H1 (cell line): ENCODE measurements around the gene POU2F1. TPM values are rescaled to one million over a fixed set of nuclear protein-coding genes. Genes with fewer than 3 reads are reported as not detected.

Experiments
- CTCF ChIA-PET: fragments of 300-600 bp; sonication (Branson Sonifier 250); formaldehyde crosslinking; loops from one replicate; lab custom pipeline; 2021; ENCODE audit not compliant: partially characterized antibody; lab: Charles Lee
- POLR2A ChIA-PET: fragments of 300-600 bp; sonication (Branson Sonifier 250); formaldehyde crosslinking; loops from one replicate; lab custom pipeline; 2021; ENCODE audit warnings: inconsistent platforms; ENCODE audit not compliant: partially characterized antibody; lab: Charles Lee
- DNase-seq, 2 experiments: peaks; one replicate each; pipeline versions ENCODE4 v3.0.0 to v3.0.0-alpha.2; 2010 to 2022; ENCODE audit warnings: low spot score in 2 of 2, low read depth in 1 of 2, mixed read lengths in 1 of 2
- FAIRE-seq: peaks from 2 replicates; lab custom pipeline; 2011; peaks lifted over from hg19 to GRCh38; lab: Jason Lieb, UNC
- H2AFZ ChIP-seq: 2 replicates; pipeline ENCODE4 v1.8.1; 2012; ENCODE audit warnings: low read length, inconsistent platforms
- H2AK5ac ChIP-seq: 2 replicates; pipeline ENCODE4 v1.6.1; 2013; ENCODE audit warnings: low read depth, low read length
- H2BK120ac ChIP-seq: replicated peaks from 2 replicates; pipeline ENCODE3; 2013; ENCODE audit warnings: low read depth, low read length, inconsistent platforms
- H2BK12ac ChIP-seq: 2 replicates; pipeline ENCODE4 v1.6.1; 2013; ENCODE audit warnings: low read depth, low read length
- H2BK15ac ChIP-seq: 2 replicates; pipeline ENCODE4 v1.6.1; 2013; ENCODE audit warnings: low read length
- H2BK20ac ChIP-seq: 2 replicates; pipeline ENCODE4 v1.6.1; 2013; ENCODE audit warnings: low read length
- H2BK5ac ChIP-seq: 2 replicates; pipeline ENCODE4 v1.6.1; 2013; ENCODE audit warnings: low read depth, low read length
- H3K14ac ChIP-seq: 2 replicates; pipeline ENCODE4 v1.6.1; 2013; ENCODE audit warnings: inconsistent platforms; ENCODE audit not compliant: insufficient read length
- H3K18ac ChIP-seq: 2 replicates; pipeline ENCODE4 v1.6.1; 2013; ENCODE audit warnings: low read length; ENCODE audit errors: extremely low read depth
- H3K23ac ChIP-seq: 2 replicates; pipeline ENCODE4 v1.6.1; 2013; ENCODE audit warnings: inconsistent platforms; ENCODE audit not compliant: insufficient read length
- H3K23me2 ChIP-seq: 2 replicates; pipeline ENCODE4 v1.6.1; 2013; ENCODE audit warnings: low read depth, low read length
- H3K27ac ChIP-seq: 2 replicates; pipeline ENCODE4 v1.6.1; 2011; ENCODE audit warnings: low read depth, low read length, inconsistent platforms
- H3K27me3 ChIP-seq, 4 experiments: replicated peaks in 1 of 4; 1 replicate in 1 of 4; 2 replicates in 3 of 4; pipeline versions ENCODE4 v1.6.1 to v1.8.1; 2011 to 2013; ENCODE audit warnings: low read length in 3 of 4, mild to moderate bottlenecking in 3 of 4, inconsistent platforms in 2 of 4, mixed read lengths in 2 of 4, moderate library complexity in 1 of 4; ENCODE audit not compliant: control insufficient read depth in 3 of 4, insufficient read depth in 3 of 4; ENCODE audit errors: extremely low read depth in 1 of 4
- H3K36me3 ChIP-seq, 4 experiments: 2 replicates each; pipeline versions ENCODE4 v1.6.1 to v1.8.1; 2011 to 2013; ENCODE audit warnings: mild to moderate bottlenecking in 4 of 4, low read length in 3 of 4, moderate library complexity in 2 of 4, control low read depth in 1 of 4, inconsistent platforms in 1 of 4; ENCODE audit not compliant: insufficient read depth in 4 of 4, control insufficient read depth in 2 of 4
- H3K4ac ChIP-seq: replicated peaks from 2 replicates; pipeline ENCODE3; 2013; ENCODE audit warnings: low read length, low read depth, mixed read lengths, inconsistent platforms; ENCODE audit not compliant: insufficient read length
- H3K4me1 ChIP-seq, 4 experiments: replicated peaks in 1 of 4; 1 replicate in 1 of 4; 2 replicates in 3 of 4; pipeline versions ENCODE4 v1.6.1 to v1.8.1; 2011 to 2013; ENCODE audit warnings: low read length in 3 of 4, inconsistent platforms in 2 of 4, mixed read lengths in 1 of 4; ENCODE audit not compliant: insufficient read depth in 4 of 4, control insufficient read depth in 3 of 4
- H3K4me2 ChIP-seq, 2 experiments: 2 replicates each; pipeline versions ENCODE4 v1.6.1 to v1.8.1; 2011 to 2013; ENCODE audit warnings: low read depth in 2 of 2, low read length in 2 of 2, control low read depth in 1 of 2, inconsistent platforms in 1 of 2, mild to moderate bottlenecking in 1 of 2; ENCODE audit not compliant: insufficient read depth in 1 of 2
- H3K4me3 ChIP-seq, 4 experiments: fragments of 200-600, 300-600 bp in 1 of 4; sonication (generic), shearing (Covaris generic), sonication (Bioruptor Twin) in 1 of 4; 2 replicates each; pipeline versions ENCODE4 v1.5.1 to v1.8.1; 2011 to 2016; ENCODE audit warnings: low read length in 4 of 4, low read depth in 3 of 4, control low read depth in 2 of 4, inconsistent platforms in 2 of 4, mild to moderate bottlenecking in 2 of 4, mixed read lengths in 1 of 4, moderate library complexity in 1 of 4; ENCODE audit not compliant: insufficient read depth in 2 of 4; ENCODE audit errors: extremely low read depth in 1 of 4
- H3K56ac ChIP-seq: replicated peaks from 2 replicates; pipeline ENCODE3; 2013; ENCODE audit warnings: low read depth, mild to moderate bottlenecking, mixed read lengths, low read length, inconsistent platforms; ENCODE audit not compliant: insufficient read length
- H3K79me1 ChIP-seq: 2 replicates; pipeline ENCODE4 v1.6.1; 2013; ENCODE audit warnings: low read depth, low read length, control low read depth
- H3K79me2 ChIP-seq, 2 experiments: 2 replicates each; pipeline versions ENCODE4 v1.6.1 to v1.8.1; 2012 to 2013; ENCODE audit warnings: low read length in 2 of 2, mild to moderate bottlenecking in 2 of 2, inconsistent platforms in 1 of 2; ENCODE audit not compliant: insufficient read depth in 2 of 2, control insufficient read depth in 1 of 2
- H3K9ac ChIP-seq, 4 experiments: replicated peaks in 1 of 4; 1 replicate in 1 of 4; 2 replicates in 3 of 4; pipeline versions ENCODE4 v1.6.1 to v1.8.1; 2011 to 2013; ENCODE audit warnings: low read depth in 3 of 4, low read length in 3 of 4, control low read depth in 2 of 4, mild to moderate bottlenecking in 2 of 4, moderate library complexity in 2 of 4, inconsistent platforms in 1 of 4; ENCODE audit errors: extremely low read depth in 1 of 4
- H3K9me3 ChIP-seq, 2 experiments: 2 replicates each; pipeline versions ENCODE4 v1.6.1 to v1.8.1; 2012 to 2013; ENCODE audit warnings: mild to moderate bottlenecking in 2 of 2, moderate library complexity in 2 of 2, control low read depth in 1 of 2, inconsistent platforms in 1 of 2, low read depth in 1 of 2, low read length in 1 of 2, mixed read lengths in 1 of 2; ENCODE audit not compliant: insufficient read depth in 2 of 2
- H4K20me1 ChIP-seq, 2 experiments: replicated peaks in 1 of 2; 2 replicates each; pipeline versions ENCODE3 to v1.8.1; 2011 to 2013; ENCODE audit warnings: inconsistent platforms in 2 of 2, low read length in 2 of 2, mild to moderate bottlenecking in 1 of 2; ENCODE audit not compliant: insufficient read depth in 2 of 2, control insufficient read depth in 1 of 2
- H4K5ac ChIP-seq: 2 replicates; pipeline ENCODE4 v1.6.1; 2013; ENCODE audit warnings: low read length, low read depth, mixed read lengths, inconsistent platforms; ENCODE audit not compliant: insufficient read length
- H4K8ac ChIP-seq: 2 replicates; pipeline ENCODE4 v1.8.0; 2013; ENCODE audit warnings: mild to moderate bottlenecking, moderate library complexity, low read length, inconsistent platforms; ENCODE audit not compliant: insufficient read depth; ENCODE audit errors: extremely low read depth
- H4K91ac ChIP-seq: replicated peaks from 2 replicates; pipeline ENCODE3; 2013; ENCODE audit warnings: low read length, mixed read lengths, inconsistent platforms; ENCODE audit not compliant: insufficient read length
- ATF3 ChIP-seq: IDR thresholded peaks from 2 replicates; pipeline ENCODE4 v1.6.1; 2011; ENCODE audit warnings: low read depth, mild to moderate bottlenecking, low read length; ENCODE audit not compliant: insufficient read depth
- CTCF ChIP-seq, 3 experiments: IDR thresholded peaks; 1 replicate in 2 of 3; 2 replicates in 1 of 3; pipeline versions ENCODE4 v1.5.1 to v1.6.1; 2011; ENCODE audit warnings: low read length in 3 of 3, mild to moderate bottlenecking in 3 of 3, inconsistent platforms in 2 of 3, low read depth in 1 of 3, moderate library complexity in 1 of 3; ENCODE audit not compliant: insufficient read depth in 1 of 3; ENCODE audit errors: control extremely low read depth in 1 of 3
- EZH2 ChIP-seq: fragments of 200-600 bp; sonication (generic); IDR thresholded peaks from 2 replicates; pipeline ENCODE4 v1.7.1; 2012; ENCODE audit warnings: low read depth, mild to moderate bottlenecking, moderate library complexity, low read length, inconsistent platforms; ENCODE audit not compliant: severe bottlenecking
- JUN ChIP-seq: IDR thresholded peaks from 2 replicates; pipeline ENCODE4 v1.6.1; 2011; ENCODE audit warnings: low read depth, mild to moderate bottlenecking, improper control_type of control experiment, low read length
- MAX ChIP-seq: IDR thresholded peaks from 2 replicates; pipeline ENCODE4 v1.6.1; 2012; ENCODE audit warnings: inconsistent platforms
- RAD21 ChIP-seq, 2 experiments: IDR thresholded peaks in 1 of 2; conservative IDR thresholded peaks in 1 of 2; 2 replicates each; pipeline ENCODE4 v1.6.1; 2011; ENCODE audit warnings: low read depth in 2 of 2, low read length in 2 of 2, improper control_type of control experiment in 1 of 2, inconsistent platforms in 1 of 2, mild to moderate bottlenecking in 1 of 2, moderate library complexity in 1 of 2
- SIN3A ChIP-seq, 2 experiments: IDR thresholded peaks in 1 of 2; conservative IDR thresholded peaks in 1 of 2; 2 replicates each; pipeline ENCODE4 v1.6.1; 2011 to 2012; ENCODE audit warnings: low read length in 2 of 2, improper control_type of control experiment in 1 of 2, low read depth in 1 of 2, mild to moderate bottlenecking in 1 of 2
- TCF12 ChIP-seq: IDR thresholded peaks from 2 replicates; pipeline ENCODE4 v1.6.1; 2011; ENCODE audit warnings: low read depth, mild to moderate bottlenecking, low read length
- polyA plus RNA-seq, 7 experiments: library from polyadenylated mRNA; depleted of rRNA in 3 of 7; stranded (reverse) in 5 of 7; unstranded in 2 of 7; fragments of >200 nt in 5 of 7; fragments of 200-250 nt in 2 of 7; gene quantifications; 1 replicate in 5 of 7; 2 replicates in 1 of 7; 4 replicates in 1 of 7; pipeline versions ENCODE4 v1.2.1 to v1.2.3, GENCODE V29; 2011 to 2013; ENCODE audit warnings: missing spikeins in 2 of 7, mixed read lengths in 2 of 7
- total RNA-seq: library from RNA; stranded (reverse); fragmentation: NEBNext Ultra II Directional; extraction: Animal tissue kit (Norgen Biotek cat#: 25700); gene quantifications from 2 replicates; pipeline ENCODE4 v1.2.1, GENCODE V29; 2021

The POU2F1 gene
- total and polyA plus RNA-seq, 2 of the 8 experiments (the other 6 are each of a cell fraction or from before 2014, with no cell fraction given): 37.0 to 57.2 TPM

GRCh38 chr1:167196166-167196565 lies 24.5 kb upstream of the POU2F1 start:
- Histone ChIP-seq H3K14ac (no peak overlapping the region), H3K4me2 (no peak overlapping the region), H2BK12ac (no peak overlapping the region), H2AFZ (no peak overlapping the region), H2BK20ac (no peak overlapping the region), H3K4me3 (no peak overlapping the region), H2BK5ac (no peak overlapping the region), H3K4me1 (no peaks in the 10 kb centered on the region; a peak in 3 of 7 replicates), H3K18ac (no peak overlapping the region), H4K8ac (no peak overlapping the region), H3K4ac (no peak overlapping the region), H3K23me2 (no peaks in the 10 kb centered on the region), H2BK15ac (no peak overlapping the region), H3K27me3 (no peaks in the 10 kb centered on the region), H3K36me3 (no peaks in the 10 kb centered on the region), H4K91ac (no peak overlapping the region), H4K5ac (no peak overlapping the region), H3K9ac (no peak overlapping the region), H3K9me3 (no peaks in the 10 kb centered on the region), H3K27ac (no peak overlapping the region), H3K79me1 (no peaks in the 10 kb centered on the region), H2AK5ac (no peak overlapping the region), H3K56ac (no peak overlapping the region), H2BK120ac (no peak overlapping the region), H3K23ac (no peak overlapping the region), H3K79me2 (no peaks in the 10 kb centered on the region), H4K20me1 (no peaks in the 10 kb centered on the region)
- FAIRE-seq: no peak
- DNase-seq: no peak
- ChIA-PET CTCF (interaction anchor here (1.2 to 1.5 kb wide), 2 partner anchors 9 to 22 kb away, joined by 3 read pairs; no protein-coding TSS in a partner anchor), POLR2A (no interaction called here)
- TF ChIP-seq MAX: no peak
- no peak for TF ChIP-seq ATF3
- no peak for TF ChIP-seq RAD21 (IDR thresholded peaks at IDR 0.05 in 1 of 2, conservative IDR thresholded peaks at IDR 0.05 in 1 of 2; ENCODE audit: low read depth in 2 of 2, low read length in 2 of 2)
- no peak for TF ChIP-seq SIN3A (conservative IDR thresholded peaks at IDR 0.05 in 1 of 2, IDR thresholded peaks at IDR 0.05 in 1 of 2; ENCODE audit: low read depth in 1 of 2, low read length in 2 of 2)
- no peak for TF ChIP-seq JUN
- TF ChIP-seq EZH2: no peak
- TF ChIP-seq CTCF (IDR thresholded peaks at IDR 0.05; ENCODE audit: control extremely low read depth in 1 of 3, insufficient read depth in 1 of 3, low read depth in 1 of 3, low read length in 3 of 3): no peak
- TF ChIP-seq TCF12: no peak
